PC-3 (cell line): ENCODE results near the gene TSHZ2. TPM values are rescaled to one million over a fixed set of nuclear protein-coding genes. Genes with fewer than 3 reads are reported as not detected.

Experiments used
- ATAC-seq: fragments of 200-7000 bp; cut with Tn5 transposase; 2 replicates; pipeline ENCODE4 v1.9.1; 2020; ENCODE audit warnings: mild to moderate bottlenecking, moderate library complexity
- BruUV-seq: library from RNA; stranded (reverse); fragments of 400-500 nt; replicated peaks from 2 replicates; lab custom pipeline; 2021; lab: Mats Ljungman, UMichigan
- CTCF ChIA-PET: fragments of 300-600 bp; sonication (Branson Sonifier 250); formaldehyde crosslinking; loops from one replicate; lab custom pipeline; 2022; ENCODE audit warnings: antibody characterized with exemption; lab: Charles Lee
- POLR2A ChIA-PET: fragments of 300-600 bp; sonication (Branson Sonifier 250); formaldehyde crosslinking; loops from one replicate; lab custom pipeline; 2022; ENCODE audit warnings: antibody characterized with exemption; ENCODE audit not compliant: unreplicated experiment; lab: Charles Lee
- DNase-seq: peaks from one replicate; pipeline ENCODE4 v3.0.0-alpha.2; 2015
- H2AFZ ChIP-seq: fragments of 300-600 bp; sonication (generic); 2 replicates; pipeline ENCODE4 v1.6.0; 2016; ENCODE audit warnings: antibody characterized with exemption, low read length
- H3F3A ChIP-seq: fragments of 300-600 bp; sonication (generic); one replicate; pipeline ENCODE4 v1.6.0; 2017; ENCODE audit warnings: antibody characterized with exemption, low read length, control low read depth, mild to moderate bottlenecking; ENCODE audit not compliant: unreplicated experiment
- H3K27ac ChIP-seq: fragments of 300-600 bp; sonication (generic); 2 replicates; pipeline ENCODE4 v1.5.1; 2016; ENCODE audit warnings: mild to moderate bottlenecking, low read length
- H3K27me3 ChIP-seq: fragments of 300-600 bp; sonication (generic); 2 replicates; pipeline ENCODE4 v1.6.1; 2016; ENCODE audit warnings: low read length, mixed read lengths
- H3K36me3 ChIP-seq: fragments of 300-600 bp; sonication (generic); 2 replicates; pipeline ENCODE4 v1.6.1; 2016; ENCODE audit warnings: low read depth, mixed run types, low read length, mixed read lengths
- H3K4me1 ChIP-seq: fragments of 300-600 bp; sonication (generic); 2 replicates; pipeline ENCODE4 v1.5.1; 2016; ENCODE audit warnings: low read length; ENCODE audit not compliant: insufficient read depth
- H3K4me2 ChIP-seq: fragments of 300-600 bp; sonication (generic); 2 replicates; pipeline ENCODE4 v1.6.0; 2016; ENCODE audit warnings: low read length
- H3K4me3 ChIP-seq: fragments of 300-600 bp; sonication (generic); 2 replicates; pipeline ENCODE4 v1.5.1; 2016; ENCODE audit warnings: mild to moderate bottlenecking, low read length, mixed read lengths
- H3K79me2 ChIP-seq: fragments of 300-600 bp; sonication (generic); 2 replicates; pipeline ENCODE4 v1.6.1; 2017; ENCODE audit warnings: low read length, mixed read lengths
- H3K9ac ChIP-seq: fragments of 300-600 bp; sonication (generic); 2 replicates; pipeline ENCODE4 v1.6.0; 2016; ENCODE audit warnings: mild to moderate bottlenecking, low read length
- H3K9me2 ChIP-seq: fragments of 300-600 bp; sonication (generic); replicated peaks from 2 replicates; pipeline ENCODE4 v1.6.1; 2016; ENCODE audit warnings: mixed run types, low read length, mixed read lengths
- H3K9me3 ChIP-seq: fragments of 300-600 bp; sonication (generic); 2 replicates; pipeline ENCODE4 v1.6.1; 2016; ENCODE audit warnings: low read length, mixed read lengths
- H4K20me1 ChIP-seq: fragments of 300-600 bp; sonication (generic); 2 replicates; pipeline ENCODE4 v1.6.1; 2016; ENCODE audit warnings: low read length, mixed read lengths
- CTCF ChIP-seq: fragments of 300-600 bp; sonication (generic); conservative IDR thresholded peaks from 2 replicates; pipeline ENCODE4 v1.5.1; 2017; ENCODE audit warnings: antibody characterized with exemption, low read depth, mild to moderate bottlenecking, low read length
- EZH2 ChIP-seq: fragments of 300-600 bp; sonication (generic); IDR thresholded peaks from one replicate; pipeline ENCODE4 v1.6.1; 2017; ENCODE audit warnings: antibody characterized with exemption, mild to moderate bottlenecking, low read length; ENCODE audit not compliant: unreplicated experiment
- EZH2phosphoT487 ChIP-seq: fragments of 300-600 bp; sonication (generic); IDR thresholded peaks from 2 replicates; pipeline ENCODE4 v1.6.1; 2018; ENCODE audit warnings: mild to moderate bottlenecking, antibody characterized with exemption, low read length, borderline replicate concordance
- intact Hi-C: fragments of 100-400 bp; cut with micrococcal nuclease; formaldehyde crosslinking; loops from 2 replicates; pipeline ENCODE4 v1.9.0; 2023
- total RNA-seq: library from RNA; depleted of rRNA; stranded (reverse); fragments of >200 nt; gene quantifications from 2 replicates; pipeline ENCODE4 v1.2.3, GENCODE V29; 2014

The TSHZ2 gene
- total RNA-seq, 1 experiment from 2014 or later = not detected

GRCh38 chr20:53359425-53359824 is 387.3 kb downstream of the TSHZ2 start:
- Histone ChIP-seq H3K9me3 (peaks cover 5% of the 10 kb centered on the region; the same call in 1 of the 2 replicates), H3K36me3 (no peaks in the 10 kb centered on the region), H3K79me2 (no peaks in the 10 kb centered on the region), H2AFZ (no peak overlapping the region), H3K27me3 (peaks cover 52% of the 10 kb centered on the region), H3K4me2 (no peak overlapping the region), H3K4me3 (no peak overlapping the region), H3K9me2 (no peaks in the 10 kb centered on the region), H3K9ac (no peak overlapping the region), H3K4me1 (no peaks in the 10 kb centered on the region), H3F3A (no peaks in the 10 kb centered on the region), H4K20me1 (no peaks in the 10 kb centered on the region), H3K27ac (no peak overlapping the region)
- ATAC-seq (no peak), DNase-seq (no peak)
- ChIA-PET CTCF (no interaction called here), POLR2A (no interaction called here)
- TF ChIP-seq EZH2phosphoT487 = no peak
- no peak for TF ChIP-seq EZH2
- no peak for TF ChIP-seq CTCF
- BruUV-seq = no TSS peak
- intact Hi-C loops = no loop called here

- H2AFZ ChIP-seq = no peak overlapping the region
- no peaks in the 10 kb centered on the region for H3F3A ChIP-seq
- no peaks in the 10 kb centered on the region for H3K4me1 ChIP-seq
- no peak for TF ChIP-seq EZH2
- TF ChIP-seq EZH2phosphoT487 = no peak
- TF ChIP-seq CTCF = no peak
- no peak for ATAC-seq
- no peaks in the 10 kb centered on the region for H3K36me3 ChIP-seq
- peaks cover 62% of the 10 kb centered on the region for H3K27me3 ChIP-seq
- no peak for DNase-seq
- ChIA-PET CTCF (no interaction called here), POLR2A (no interaction called here)
- intact Hi-C loops = no loop called here
- H3K4me3 ChIP-seq = no peak overlapping the region
- H3K4me2 ChIP-seq = no peak overlapping the region
- H3K27ac ChIP-seq = no peak overlapping the region
- no peaks in the 10 kb centered on the region for H4K20me1 ChIP-seq
- H3K9ac ChIP-seq = no peak overlapping the region
- no peaks in the 10 kb centered on the region for H3K9me2 ChIP-seq
- peaks cover 2% of the 10 kb centered on the region; the same call in 1 of the 2 replicates for H3K9me3 ChIP-seq
- BruUV-seq = no TSS peak
- no peaks in the 10 kb centered on the region for H3K79me2 ChIP-seq
Observed at GRCh38 chr20:53360852-53361251, 388.7 kb downstream of the TSHZ2 start.

DNA sequence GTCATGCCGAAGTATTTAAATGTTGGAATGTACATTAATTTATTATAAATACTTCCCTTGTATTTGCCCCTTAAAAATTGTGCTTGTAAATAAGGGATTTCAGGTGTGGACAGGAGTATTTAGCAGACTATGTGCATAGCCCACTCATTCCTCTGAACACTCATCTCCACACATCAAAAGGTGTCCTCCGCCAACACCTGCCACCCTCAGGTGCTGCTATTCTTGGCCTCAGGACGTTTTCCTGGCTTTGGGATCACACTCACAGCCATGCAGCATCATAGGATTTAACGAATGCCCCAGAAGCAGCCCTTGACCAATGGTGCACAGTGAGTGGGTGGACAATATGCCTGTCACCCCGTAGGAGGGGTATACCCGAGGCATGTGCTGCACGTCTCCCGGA is 390.6 kb downstream of the TSHZ2 start:
- Histone ChIP-seq H4K20me1 (no peaks in the 10 kb centered on the region), H3K27me3 (peaks cover 73% of the 10 kb centered on the region), H3K36me3 (no peaks in the 10 kb centered on the region), H3K9ac (no peak overlapping the region), H3K4me3 (no peak overlapping the region), H3K9me3 (no peaks in the 10 kb centered on the region), H3K79me2 (no peaks in the 10 kb centered on the region), H3K9me2 (no peaks in the 10 kb centered on the region), H2AFZ (no peak overlapping the region), H3K27ac (no peak overlapping the region), H3K4me2 (no peak overlapping the region), H3K4me1 (no peaks in the 10 kb centered on the region), H3F3A (no peaks in the 10 kb centered on the region)
- intact Hi-C loops = no loop called here
- POLR2A ChIA-PET = no interaction called here
- CTCF ChIA-PET = no interaction called here
- TF ChIP-seq EZH2 = no peak
- no peak for TF ChIP-seq EZH2phosphoT487
- no peak for TF ChIP-seq CTCF
- no TSS peak for BruUV-seq
- ATAC-seq (no peak), DNase-seq (no peak)
